ENCODE results near the gene MANBA. TPM values are rescaled to one million over a fixed set of nuclear protein-coding genes. Genes with fewer than 3 reads are reported as not detected.
"Not testable (repeated sequence)": the region's sequence is repeated elsewhere in the genome, so short reads cannot be mapped to it uniquely, and the experiment has no call there.

MANBA gene
- total RNA-seq, 1 donor from 2014 or later: 8.0 TPM

DNA sequence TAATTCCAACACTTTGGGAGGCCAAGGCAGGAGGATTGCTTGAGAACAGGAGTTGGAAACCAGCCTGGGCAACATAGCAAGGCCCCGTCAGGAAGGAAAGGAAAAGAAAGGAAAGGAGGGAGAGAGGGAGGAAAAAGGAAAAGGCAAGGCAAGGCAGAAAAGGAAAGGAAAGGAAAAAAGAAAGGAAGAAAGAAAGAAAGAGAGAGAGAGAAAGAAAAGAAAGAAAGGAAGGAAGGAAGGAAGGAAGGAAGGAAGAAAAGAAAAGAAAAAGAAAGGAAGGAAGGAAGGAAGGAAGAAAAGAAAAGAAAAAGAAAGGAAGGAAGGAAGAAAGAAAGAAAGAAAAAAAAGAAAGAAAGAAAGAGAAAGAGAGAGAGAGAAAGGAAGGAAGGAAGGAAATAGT lies 51.7 kb downstream of the MANBA start:
- H3K36me3 Mint-ChIP-seq (ENCODE audit: low read depth); H3K4me3 Mint-ChIP-seq; H3K4me1 Mint-ChIP-seq (ENCODE audit: low read depth); H3K9me3 Mint-ChIP-seq; H3K27me3 Mint-ChIP-seq (ENCODE audit: insufficient read depth); intact Hi-C loops (cut with micrococcal nuclease); H3K27ac Mint-ChIP-seq; DNase-seq (ENCODE audit: low spot score): not testable (repeated sequence)

GRCh38 chr4:102707150-102707549 lies 53.6 kb downstream of the MANBA start:
- no peak overlapping the region for H3K4me3 Mint-ChIP-seq
- no peak overlapping the region for H3K27ac Mint-ChIP-seq
- H3K9me3 Mint-ChIP-seq: peaks cover 6% of the 10 kb centered on the region
- no peaks in the 10 kb centered on the region for H3K27me3 Mint-ChIP-seq (ENCODE audit: insufficient read depth)
- intact Hi-C loops (cut with micrococcal nuclease): no loop called here
- H3K4me1 Mint-ChIP-seq (ENCODE audit: low read depth): no peaks in the 10 kb centered on the region
- no peak for DNase-seq (ENCODE audit: low spot score)
- peaks cover 5% of the 10 kb centered on the region for H3K36me3 Mint-ChIP-seq (ENCODE audit: low read depth)

DNA sequence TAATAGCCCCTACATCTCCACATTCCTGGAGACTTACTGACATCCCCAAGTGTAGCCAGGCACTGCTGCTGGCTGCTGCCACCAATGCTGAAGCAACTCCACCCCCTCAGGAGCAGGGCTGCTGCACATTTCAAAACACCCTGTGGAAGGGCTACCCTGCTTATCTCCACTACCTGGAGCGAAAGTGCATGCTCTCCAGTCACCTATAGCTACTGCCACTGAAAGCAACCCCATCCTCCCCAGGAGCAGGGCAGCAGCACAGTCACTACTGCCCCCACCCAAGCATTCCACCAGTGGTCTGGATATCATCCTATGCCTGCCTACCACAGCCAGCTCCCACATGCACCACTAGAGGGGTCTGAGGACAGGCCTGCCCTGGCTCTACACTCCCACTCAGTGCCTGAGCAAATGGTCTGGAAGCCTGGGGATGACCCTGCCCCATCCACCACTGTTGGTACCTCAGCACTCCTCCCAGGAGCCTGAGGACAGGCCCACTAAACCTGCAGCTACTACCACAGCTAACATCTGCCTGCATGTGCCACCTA lies 55.3 kb downstream of the MANBA start:
- Mint-ChIP-seq H3K9me3 (peaks cover 6% of the 10 kb centered on the region), H3K36me3 (ENCODE audit: low read depth) (peaks cover 7% of the 10 kb centered on the region), H3K4me1 (ENCODE audit: low read depth) (no peaks in the 10 kb centered on the region), H3K27me3 (ENCODE audit: insufficient read depth) (no peaks in the 10 kb centered on the region), H3K4me3 (no peak overlapping the region), H3K27ac (no peak overlapping the region)
- DNase-seq (ENCODE audit: low spot score): no peak
- intact Hi-C loops (cut with micrococcal nuclease): no loop called here

DNA sequence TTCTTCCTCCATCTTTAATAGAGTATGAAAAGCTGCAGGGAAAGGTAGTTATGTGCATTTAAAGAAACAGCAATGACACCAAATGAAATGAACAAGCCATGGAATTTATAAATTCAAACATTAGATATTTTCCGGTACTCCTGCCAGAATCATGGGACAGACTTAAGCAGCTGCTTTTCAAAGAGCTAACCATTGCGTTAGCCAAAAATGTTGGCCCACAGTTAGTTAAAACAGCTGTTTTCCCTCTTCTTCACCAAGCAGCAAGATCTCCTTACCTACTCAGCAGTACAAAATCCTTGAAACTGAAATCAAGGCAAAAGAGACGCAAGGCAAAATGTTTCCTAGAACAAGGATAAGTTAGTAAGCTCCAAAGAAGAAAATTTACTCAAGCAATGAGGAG lies 64.0 kb downstream of the MANBA start:
- no peaks in the 10 kb centered on the region for H3K27me3 Mint-ChIP-seq (ENCODE audit: insufficient read depth)
- H3K36me3 Mint-ChIP-seq (ENCODE audit: low read depth): peaks cover 10% of the 10 kb centered on the region
- no peak overlapping the region for H3K4me3 Mint-ChIP-seq
- no peak overlapping the region for H3K27ac Mint-ChIP-seq
- H3K4me1 Mint-ChIP-seq (ENCODE audit: low read depth): no peaks in the 10 kb centered on the region
- intact Hi-C loops (cut with micrococcal nuclease): no loop called here
- H3K9me3 Mint-ChIP-seq: no peaks in the 10 kb centered on the region
- no peak for DNase-seq (ENCODE audit: low spot score)

- Mint-ChIP-seq H3K4me1 (ENCODE audit: low read depth) (no peaks in the 10 kb centered on the region), H3K9me3 (no peaks in the 10 kb centered on the region), H3K27me3 (ENCODE audit: insufficient read depth) (no peaks in the 10 kb centered on the region), H3K36me3 (ENCODE audit: low read depth) (peaks cover 12% of the 10 kb centered on the region), H3K27ac (no peak overlapping the region), H3K4me3 (no peak overlapping the region)
- DNase-seq (ENCODE audit: low spot score): no peak
- intact Hi-C loops (cut with micrococcal nuclease): no loop called here
These were observed 66.0 kb downstream of the MANBA start for GRCh38 chr4:102694791-102695190.

DNA sequence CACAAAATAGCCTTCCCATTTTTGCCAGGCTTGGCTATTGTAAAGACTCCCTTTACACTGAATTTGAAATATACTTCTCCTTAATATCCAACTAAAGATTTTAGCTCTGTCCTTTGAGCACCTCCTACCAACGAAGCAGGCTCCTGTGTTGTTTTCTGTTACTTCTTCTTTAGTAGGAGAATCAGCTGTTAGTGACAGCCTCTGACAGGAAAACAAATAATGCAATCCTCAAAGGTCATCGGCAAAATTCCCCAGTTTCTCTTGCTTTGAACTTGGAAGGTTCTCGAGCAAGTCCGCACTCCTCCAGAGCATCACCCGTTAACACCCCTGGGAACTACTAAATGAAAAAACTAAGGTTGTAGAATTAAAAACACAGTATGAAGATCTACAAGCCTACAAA lies 66.9 kb downstream of the MANBA start:
- Mint-ChIP-seq H3K4me1 (ENCODE audit: low read depth) (no peaks in the 10 kb centered on the region), H3K4me3 (no peak overlapping the region), H3K36me3 (ENCODE audit: low read depth) (peaks cover 14% of the 10 kb centered on the region), H3K27ac (no peak overlapping the region), H3K9me3 (no peaks in the 10 kb centered on the region), H3K27me3 (ENCODE audit: insufficient read depth) (no peaks in the 10 kb centered on the region)
- no peak for DNase-seq (ENCODE audit: low spot score)
- intact Hi-C loops (cut with micrococcal nuclease): no loop called here

- Mint-ChIP-seq H3K9me3 (no peaks in the 10 kb centered on the region), H3K4me3 (no peak overlapping the region), H3K27ac (no peak overlapping the region)
These were observed 67.4 kb downstream of the MANBA start for GRCh38 chr4:102693262-102693850.

DNA sequence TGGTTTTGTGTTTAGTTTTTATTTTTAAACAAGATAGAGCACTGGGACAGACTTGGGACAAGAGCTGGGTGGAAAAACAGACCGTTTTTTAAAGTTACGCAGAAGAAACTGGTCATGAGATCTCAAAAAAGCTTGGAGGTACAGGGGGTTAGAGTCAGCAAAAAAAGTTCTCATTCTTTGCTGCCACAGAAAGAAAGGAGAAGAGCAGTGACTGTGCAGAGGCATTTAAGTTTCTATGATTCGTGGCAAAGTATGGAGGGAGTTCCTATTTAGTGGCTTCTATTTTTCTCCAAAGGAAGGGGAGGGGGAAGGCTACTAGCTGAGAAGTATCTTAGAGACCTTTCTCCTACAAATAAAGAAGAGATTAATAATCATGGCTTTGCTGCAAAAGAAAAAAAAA lies 68.3 kb downstream of the MANBA start:
- Mint-ChIP-seq H3K4me3 (no peak overlapping the region), H3K9me3 (no peaks in the 10 kb centered on the region), H3K27ac (no peak overlapping the region), H3K36me3 (ENCODE audit: low read depth) (peaks cover 14% of the 10 kb centered on the region), H3K4me1 (ENCODE audit: low read depth) (no peaks in the 10 kb centered on the region), H3K27me3 (ENCODE audit: insufficient read depth) (no peaks in the 10 kb centered on the region)
- intact Hi-C loops (cut with micrococcal nuclease): no loop called here
- DNase-seq (ENCODE audit: low spot score): no peak

More at GRCh38 chr4:102693262-102693850, 67.4 kb downstream of the MANBA start:
- no peaks in the 10 kb centered on the region for H3K27me3 Mint-ChIP-seq (ENCODE audit: insufficient read depth)
- no peaks in the 10 kb centered on the region for H3K4me1 Mint-ChIP-seq (ENCODE audit: low read depth)
- intact Hi-C loops (cut with micrococcal nuclease): no loop called here
- DNase-seq (ENCODE audit: low spot score): no peak
- peaks cover 14% of the 10 kb centered on the region for H3K36me3 Mint-ChIP-seq (ENCODE audit: low read depth)

DNA sequence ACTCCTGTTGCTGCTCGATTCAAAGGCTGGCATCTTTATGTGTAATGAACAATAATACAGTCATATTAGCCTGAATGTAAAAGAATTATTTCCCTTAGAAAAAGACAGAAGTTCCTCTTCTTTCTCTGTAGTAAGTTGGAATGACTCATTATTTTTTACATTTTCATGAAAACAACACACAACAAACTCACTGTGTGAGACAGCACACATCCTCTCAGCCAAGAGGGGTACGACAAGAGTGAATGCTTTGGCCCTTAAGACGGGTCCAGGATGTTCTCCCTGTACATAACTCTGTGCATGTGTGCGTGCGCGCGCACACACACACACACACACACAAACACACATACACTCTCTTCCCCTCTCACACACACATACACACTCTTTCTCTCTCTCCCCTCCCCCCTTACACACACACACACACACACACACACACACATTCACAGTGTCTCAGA lies 72.8 kb downstream of the MANBA start:
- Mint-ChIP-seq H3K27ac (no peak overlapping the region), H3K9me3 (no peaks in the 10 kb centered on the region), H3K27me3 (ENCODE audit: insufficient read depth) (no peaks in the 10 kb centered on the region), H3K36me3 (ENCODE audit: low read depth) (peaks cover 8% of the 10 kb centered on the region), H3K4me3 (no peak overlapping the region), H3K4me1 (ENCODE audit: low read depth) (no peaks in the 10 kb centered on the region)
- no peak for DNase-seq (ENCODE audit: low spot score)
- intact Hi-C loops (cut with micrococcal nuclease): no loop called here

GRCh38 chr4:102687373-102687981 lies 73.3 kb downstream of the MANBA start:
- Mint-ChIP-seq H3K4me3 (no peak overlapping the region), H3K27ac (no peak overlapping the region), H3K9me3 (no peaks in the 10 kb centered on the region), H3K27me3 (ENCODE audit: insufficient read depth) (no peaks in the 10 kb centered on the region), H3K4me1 (ENCODE audit: low read depth) (no peaks in the 10 kb centered on the region), H3K36me3 (ENCODE audit: low read depth) (peaks cover 8% of the 10 kb centered on the region)
- no peak for DNase-seq (ENCODE audit: low spot score)
- intact Hi-C loops (cut with micrococcal nuclease): no loop called here

- no peaks in the 10 kb centered on the region for H3K4me1 Mint-ChIP-seq (ENCODE audit: low read depth)
- DNase-seq (ENCODE audit: low spot score): no peak
- no peak overlapping the region for H3K4me3 Mint-ChIP-seq
- H3K27me3 Mint-ChIP-seq (ENCODE audit: insufficient read depth): no peaks in the 10 kb centered on the region
- H3K9me3 Mint-ChIP-seq: no peaks in the 10 kb centered on the region
- no peak overlapping the region for H3K27ac Mint-ChIP-seq
- intact Hi-C loops (cut with micrococcal nuclease): no loop called here
- H3K36me3 Mint-ChIP-seq (ENCODE audit: low read depth): peaks cover 4% of the 10 kb centered on the region
These were observed 75.0 kb downstream of the MANBA start for GRCh38 chr4:102685768-102686167.

- Mint-ChIP-seq H3K27ac (no peak overlapping the region), H3K36me3 (ENCODE audit: low read depth) (peaks cover under 1% of the 10 kb centered on the region), H3K9me3 (no peaks in the 10 kb centered on the region), H3K4me3 (no peak overlapping the region), H3K27me3 (ENCODE audit: insufficient read depth) (no peaks in the 10 kb centered on the region), H3K4me1 (ENCODE audit: low read depth) (no peaks in the 10 kb centered on the region)
- no peak for DNase-seq (ENCODE audit: low spot score)
- intact Hi-C loops (cut with micrococcal nuclease): no loop called here
These were observed 76.1 kb downstream of the MANBA start for GRCh38 chr4:102684610-102685052.

DNA sequence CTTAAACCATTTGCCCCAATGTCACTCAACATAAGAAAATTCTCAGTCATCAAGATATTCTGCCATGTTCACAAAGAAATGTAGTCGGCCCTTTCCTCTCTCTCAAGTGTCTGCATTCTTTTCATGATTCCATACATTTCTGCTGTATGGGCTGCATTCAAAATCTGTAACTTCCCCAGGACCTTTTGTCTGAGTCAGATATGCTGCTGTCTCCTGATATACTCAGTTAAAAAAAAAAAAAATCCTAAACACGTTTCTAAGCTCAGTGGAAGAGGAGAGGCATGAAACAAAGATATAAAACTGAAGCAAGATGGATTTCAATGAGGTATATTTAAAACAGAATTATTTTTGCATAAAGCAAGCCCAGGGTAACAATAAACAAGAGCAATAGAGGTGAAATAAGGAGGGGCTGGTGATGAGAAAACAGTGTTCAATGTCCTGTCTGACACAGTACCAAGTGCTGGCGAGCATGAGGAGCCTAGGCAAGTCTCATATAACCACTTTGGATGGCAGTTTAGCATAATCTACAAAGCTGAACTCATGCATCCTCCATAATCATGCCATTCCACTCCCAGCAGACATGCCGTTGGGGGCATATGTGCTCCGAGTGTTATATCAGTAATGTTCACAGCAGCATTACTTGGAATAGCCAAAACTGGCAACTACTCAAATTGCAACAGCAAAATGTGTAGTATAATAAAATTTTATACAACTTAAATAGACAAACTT lies 76.7 kb downstream of the MANBA start:
- no peak for DNase-seq (ENCODE audit: low spot score)
- no peaks in the 10 kb centered on the region for H3K9me3 Mint-ChIP-seq
- H3K36me3 Mint-ChIP-seq (ENCODE audit: low read depth): no peaks in the 10 kb centered on the region
- H3K4me3 Mint-ChIP-seq: no peak overlapping the region
- intact Hi-C loops (cut with micrococcal nuclease): no loop called here
- no peak overlapping the region for H3K27ac Mint-ChIP-seq
- no peaks in the 10 kb centered on the region for H3K27me3 Mint-ChIP-seq (ENCODE audit: insufficient read depth)
- H3K4me1 Mint-ChIP-seq (ENCODE audit: low read depth): no peaks in the 10 kb centered on the region
